SK-N-SH (cell line): Measurements from ENCODE around the gene GSTM1. TPM values are rescaled to one million over a fixed set of nuclear protein-coding genes. Genes with fewer than 3 reads are reported as not detected.

Experiments
- CTCF ChIA-PET: fragments of 300-600, 350-600 bp; formaldehyde crosslinking; extraction: SDS; loops from one replicate; lab custom pipeline; 2021; lab: Yijun Ruan, JAX
- POLR2A ChIA-PET: fragments of 350-600 bp; sonication (Branson Sonifier 250); formaldehyde crosslinking; extraction: SDS; loops from one replicate; lab custom pipeline; 2020; ENCODE audit warnings: antibody characterized with exemption, inconsistent platforms; lab: Yijun Ruan, JAX
- DNase-seq: peaks from one replicate; pipeline ENCODE4 v3.0.0; 2012
- H2AFZ ChIP-seq: fragments of 200-600 bp; sonication (generic); 2 replicates; pipeline ENCODE4 v1.8.1; 2016; ENCODE audit warnings: antibody characterized with exemption, mild to moderate bottlenecking, low read depth
- H3F3A ChIP-seq: fragments of 200-600 bp; sonication (generic); replicated peaks from 2 replicates; pipeline ENCODE3; 2016; ENCODE audit warnings: antibody characterized with exemption, mild to moderate bottlenecking; ENCODE audit not compliant: insufficient read depth
- H3K27ac ChIP-seq, 2 experiments: fragments of 200-500 bp in 1 of 2; fragments of 200-600 bp in 1 of 2; sonication (Bioruptor generic) in 1 of 2; sonication (generic), shearing (Covaris generic) in 1 of 2; 2 replicates each; pipeline versions ENCODE4 v1.5.1 to v1.6.1; 2014 to 2016; ENCODE audit warnings: low read depth in 2 of 2, inconsistent platforms in 1 of 2, low read length in 1 of 2, mild to moderate bottlenecking in 1 of 2, mixed read lengths in 1 of 2
- H3K27me3 ChIP-seq: fragments of 200-600 bp; sonication (generic), shearing (Covaris generic); 2 replicates; pipeline ENCODE4 v1.6.1; 2016; ENCODE audit warnings: mixed run types; ENCODE audit not compliant: insufficient read depth
- H3K36me3 ChIP-seq, 2 experiments: fragments of 200-500 bp in 1 of 2; fragments of 200-600 bp in 1 of 2; sonication (Bioruptor generic) in 1 of 2; sonication (generic) in 1 of 2; replicated peaks in 1 of 2; 2 replicates each; pipeline versions ENCODE3 to v1.5.1; 2014 to 2016; ENCODE audit warnings: low read length in 1 of 2, mild to moderate bottlenecking in 1 of 2; ENCODE audit not compliant: insufficient read depth in 2 of 2, control insufficient read depth in 1 of 2
- H3K4me1 ChIP-seq, 2 experiments: fragments of 200-500 bp in 1 of 2; fragments of 200-600 bp in 1 of 2; sonication (Bioruptor generic) in 1 of 2; sonication (generic), shearing (Covaris generic) in 1 of 2; 2 replicates each; pipeline versions ENCODE4 v1.5.1 to v1.6.1; 2014 to 2016; ENCODE audit warnings: low read depth in 1 of 2, low read length in 1 of 2, mixed run types in 1 of 2; ENCODE audit not compliant: insufficient read depth in 2 of 2, control insufficient read depth in 1 of 2
- H3K4me2 ChIP-seq: fragments of 200-600 bp; sonication (generic), shearing (Covaris generic); 2 replicates; pipeline ENCODE4 v1.6.1; 2017; ENCODE audit warnings: mixed run types
- H3K4me3 ChIP-seq, 2 experiments: fragments of 200-500 bp in 1 of 2; fragments of 200-600 bp in 1 of 2; sonication (Bioruptor generic) in 1 of 2; sonication (generic), shearing (Covaris generic) in 1 of 2; 2 replicates each; pipeline versions ENCODE4 v1.5.1 to v1.8.1; 2014 to 2016; ENCODE audit warnings: low read depth in 2 of 2, inconsistent platforms in 1 of 2, low read length in 1 of 2, mild to moderate bottlenecking in 1 of 2, mixed read lengths in 1 of 2, moderate library complexity in 1 of 2
- H3K79me2 ChIP-seq: fragments of 200-600 bp; sonication (generic); 2 replicates; pipeline ENCODE4 v1.8.1; 2017; ENCODE audit warnings: mild to moderate bottlenecking; ENCODE audit not compliant: insufficient read depth
- H3K9ac ChIP-seq: fragments of 200-600 bp; sonication (generic); 2 replicates; pipeline ENCODE4 v1.6.1; 2017; ENCODE audit warnings: mixed run types
- H3K9me2 ChIP-seq: fragments of 200-600 bp; sonication (generic); 2 replicates; pipeline ENCODE4 v1.6.1; 2017; ENCODE audit warnings: mixed run types
- H3K9me3 ChIP-seq: fragments of 200-600 bp; sonication (generic); 2 replicates; pipeline ENCODE4 v1.6.1; 2017; ENCODE audit warnings: mixed run types, mild to moderate bottlenecking, moderate library complexity
- H4K20me1 ChIP-seq: fragments of 200-600 bp; sonication (generic); 2 replicates; pipeline ENCODE4 v1.6.1; 2017; ENCODE audit warnings: mild to moderate bottlenecking, mixed run types; ENCODE audit not compliant: insufficient read depth
- CHD2 ChIP-seq: fragments of 150-350 bp; IDR thresholded peaks from 2 replicates; pipeline ENCODE4 v1.6.1; 2018; ENCODE audit warnings: low read length; ENCODE audit not compliant: partially characterized antibody
- EP300 ChIP-seq, 2 experiments: IDR thresholded peaks; 2 replicates each; pipeline versions ENCODE4 v1.4.0 to v1.6.1; 2012; ENCODE audit warnings: borderline replicate concordance in 1 of 2, low read depth in 1 of 2, low read length in 1 of 2
- FOXJ3 ChIP-seq: sonication (generic); formaldehyde crosslinking; IDR thresholded peaks from 2 replicates; pipeline ENCODE4 v1.5.1; 2020; ENCODE audit warnings: mild to moderate bottlenecking, missing genetic modification reagents
- FOXM1 ChIP-seq: IDR thresholded peaks from 2 replicates; pipeline ENCODE4 v1.4.0; 2012; ENCODE audit warnings: low read depth, mild to moderate bottlenecking
- GATA2 ChIP-seq: sonication (generic); formaldehyde crosslinking; IDR thresholded peaks from 2 replicates; pipeline ENCODE4 v1.5.0; 2020; ENCODE audit warnings: mild to moderate bottlenecking, missing genetic modification reagents
- JUND ChIP-seq: IDR thresholded peaks from 2 replicates; pipeline ENCODE4 v1.4.0; 2012
- MEF2A ChIP-seq: IDR thresholded peaks from 2 replicates; pipeline ENCODE4 v1.4.0; 2012; ENCODE audit warnings: low read depth, borderline replicate concordance
- MXI1 ChIP-seq: IDR thresholded peaks from 2 replicates; pipeline ENCODE4 v1.6.1; 2012; ENCODE audit warnings: mild to moderate bottlenecking, low read depth, low read length, improper control_type of control experiment
- NFIC ChIP-seq: IDR thresholded peaks from 2 replicates; pipeline ENCODE4 v1.4.0; 2012; ENCODE audit warnings: borderline replicate concordance
- SIN3A ChIP-seq: IDR thresholded peaks from 2 replicates; pipeline ENCODE4 v1.6.1; 2012; ENCODE audit warnings: low read depth, mild to moderate bottlenecking, low read length, moderate library complexity, borderline replicate concordance
- SMC3 ChIP-seq: IDR thresholded peaks from 2 replicates; pipeline ENCODE4 v1.6.1; 2012; ENCODE audit warnings: low read depth, low read length, improper control_type of control experiment
- TCF12 ChIP-seq: IDR thresholded peaks from 2 replicates; pipeline ENCODE4 v1.4.0; 2012
- TEAD4 ChIP-seq: IDR thresholded peaks from 2 replicates; pipeline ENCODE4 v1.4.0; 2012; ENCODE audit warnings: mild to moderate bottlenecking, borderline replicate concordance; ENCODE audit not compliant: insufficient read depth
- WGBS: methylation state at CpG from one replicate; pipeline ENCODE4 v1.1.6; 2017; ENCODE audit warnings: low lambda C conversion rate; 5-methylcytosine and 5-hydroxymethylcytosine counted together
- polyA plus RNA-seq, 3 experiments: library from polyadenylated mRNA; depleted of rRNA; stranded (reverse); fragments of >200 nt; gene quantifications; 2 replicates each; pipeline ENCODE4 v1.2.3, GENCODE V29; 2012
- TF ChIP-seq, protein P1 (sequence below): IDR thresholded peaks from 2 replicates; pipeline ENCODE4 v1.4.0; 2012; ENCODE audit warnings: low read depth, borderline replicate concordance
- TF ChIP-seq, protein P2 (sequence below): fragments of 150-350 bp; IDR thresholded peaks from 2 replicates; pipeline ENCODE4 v1.6.1; 2017; ENCODE audit warnings: antibody characterized with exemption, low read length, low read depth, borderline replicate concordance
- TF ChIP-seq, protein P3 (sequence below): fragments of 200-600 bp; sonication (generic); IDR thresholded peaks from 2 replicates; pipeline ENCODE4 v1.6.1; 2017; ENCODE audit warnings: antibody characterized with exemption, mild to moderate bottlenecking, moderate library complexity
- TF ChIP-seq, protein P4 (sequence below): IDR thresholded peaks from 2 replicates; pipeline ENCODE4 v1.4.0; 2012; ENCODE audit warnings: low read depth

The GSTM1 gene
- polyA plus RNA-seq, 1 of the 3 experiments (the other 2 are of a cell fraction): not detected

DNA sequence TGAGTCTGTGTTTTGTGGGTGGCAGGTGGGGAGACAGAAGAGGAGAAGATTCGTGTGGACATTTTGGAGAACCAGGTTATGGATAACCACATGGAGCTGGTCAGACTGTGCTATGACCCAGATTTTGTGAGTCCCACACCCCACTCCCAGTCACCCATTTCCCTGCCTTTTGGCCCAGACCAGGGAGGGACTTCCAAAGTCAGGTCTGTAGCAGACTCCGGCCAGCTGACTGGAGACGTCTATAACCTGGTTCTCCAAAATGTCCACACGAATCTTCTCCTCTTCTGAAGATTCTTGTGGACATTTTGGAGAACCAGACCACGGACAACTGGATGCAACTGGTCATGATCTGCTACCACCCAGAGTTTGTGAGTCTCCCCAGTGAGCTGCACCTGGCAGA lies 26.0 kb downstream of the GSTM1 start:
- CTCF ChIA-PET: interaction anchor here (1.4 kb wide), 1 partner anchor 63 kb away, joined by 5 read pairs; no protein-coding TSS in a partner anchor
- Histone ChIP-seq H3K9me2 (no peaks in the 10 kb centered on the region), H3K4me2 (no peak overlapping the region), H3K4me3 (no peak overlapping the region), H4K20me1 (no peaks in the 10 kb centered on the region), H3F3A (no peaks in the 10 kb centered on the region), H3K27me3 (no peaks in the 10 kb centered on the region), H3K36me3 (no peaks in the 10 kb centered on the region), H2AFZ (no peak overlapping the region), H3K9me3 (no peaks in the 10 kb centered on the region), H3K9ac (no peak overlapping the region), H3K27ac (no peak overlapping the region)
- 60% methylated on average over 4 of the region's 5 CpGs for WGBS
- POLR2A ChIA-PET: no interaction called here
- TF ChIP-seq, protein P1, sequence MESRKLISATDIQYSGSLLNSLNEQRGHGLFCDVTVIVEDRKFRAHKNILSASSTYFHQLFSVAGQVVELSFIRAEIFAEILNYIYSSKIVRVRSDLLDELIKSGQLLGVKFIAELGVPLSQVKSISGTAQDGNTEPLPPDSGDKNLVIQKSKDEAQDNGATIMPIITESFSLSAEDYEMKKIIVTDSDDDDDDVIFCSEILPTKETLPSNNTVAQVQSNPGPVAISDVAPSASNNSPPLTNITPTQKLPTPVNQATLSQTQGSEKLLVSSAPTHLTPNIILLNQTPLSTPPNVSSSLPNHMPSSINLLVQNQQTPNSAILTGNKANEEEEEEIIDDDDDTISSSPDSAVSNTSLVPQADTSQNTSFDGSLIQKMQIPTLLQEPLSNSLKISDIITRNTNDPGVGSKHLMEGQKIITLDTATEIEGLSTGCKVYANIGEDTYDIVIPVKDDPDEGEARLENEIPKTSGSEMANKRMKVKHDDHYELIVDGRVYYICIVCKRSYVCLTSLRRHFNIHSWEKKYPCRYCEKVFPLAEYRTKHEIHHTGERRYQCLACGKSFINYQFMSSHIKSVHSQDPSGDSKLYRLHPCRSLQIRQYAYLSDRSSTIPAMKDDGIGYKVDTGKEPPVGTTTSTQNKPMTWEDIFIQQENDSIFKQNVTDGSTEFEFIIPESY: no peak
- TF ChIP-seq SIN3A: no peak
- no peak for TF ChIP-seq EP300 (IDR thresholded peaks at IDR 0.05; ENCODE audit: borderline replicate concordance in 1 of 2, low read depth in 1 of 2, low read length in 1 of 2)
- TF ChIP-seq, protein P2, sequence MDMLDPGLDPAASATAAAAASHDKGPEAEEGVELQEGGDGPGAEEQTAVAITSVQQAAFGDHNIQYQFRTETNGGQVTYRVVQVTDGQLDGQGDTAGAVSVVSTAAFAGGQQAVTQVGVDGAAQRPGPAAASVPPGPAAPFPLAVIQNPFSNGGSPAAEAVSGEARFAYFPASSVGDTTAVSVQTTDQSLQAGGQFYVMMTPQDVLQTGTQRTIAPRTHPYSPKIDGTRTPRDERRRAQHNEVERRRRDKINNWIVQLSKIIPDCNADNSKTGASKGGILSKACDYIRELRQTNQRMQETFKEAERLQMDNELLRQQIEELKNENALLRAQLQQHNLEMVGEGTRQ: no peak
- TF ChIP-seq, protein P3, sequence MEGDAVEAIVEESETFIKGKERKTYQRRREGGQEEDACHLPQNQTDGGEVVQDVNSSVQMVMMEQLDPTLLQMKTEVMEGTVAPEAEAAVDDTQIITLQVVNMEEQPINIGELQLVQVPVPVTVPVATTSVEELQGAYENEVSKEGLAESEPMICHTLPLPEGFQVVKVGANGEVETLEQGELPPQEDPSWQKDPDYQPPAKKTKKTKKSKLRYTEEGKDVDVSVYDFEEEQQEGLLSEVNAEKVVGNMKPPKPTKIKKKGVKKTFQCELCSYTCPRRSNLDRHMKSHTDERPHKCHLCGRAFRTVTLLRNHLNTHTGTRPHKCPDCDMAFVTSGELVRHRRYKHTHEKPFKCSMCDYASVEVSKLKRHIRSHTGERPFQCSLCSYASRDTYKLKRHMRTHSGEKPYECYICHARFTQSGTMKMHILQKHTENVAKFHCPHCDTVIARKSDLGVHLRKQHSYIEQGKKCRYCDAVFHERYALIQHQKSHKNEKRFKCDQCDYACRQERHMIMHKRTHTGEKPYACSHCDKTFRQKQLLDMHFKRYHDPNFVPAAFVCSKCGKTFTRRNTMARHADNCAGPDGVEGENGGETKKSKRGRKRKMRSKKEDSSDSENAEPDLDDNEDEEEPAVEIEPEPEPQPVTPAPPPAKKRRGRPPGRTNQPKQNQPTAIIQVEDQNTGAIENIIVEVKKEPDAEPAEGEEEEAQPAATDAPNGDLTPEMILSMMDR: no peak
- no peak for TF ChIP-seq NFIC
- TF ChIP-seq SMC3: no peak
- no peak for TF ChIP-seq MEF2A
- TF ChIP-seq CHD2: no peak
- no peak for TF ChIP-seq TCF12
- TF ChIP-seq, protein P4, sequence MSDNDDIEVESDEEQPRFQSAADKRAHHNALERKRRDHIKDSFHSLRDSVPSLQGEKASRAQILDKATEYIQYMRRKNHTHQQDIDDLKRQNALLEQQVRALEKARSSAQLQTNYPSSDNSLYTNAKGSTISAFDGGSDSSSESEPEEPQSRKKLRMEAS: no peak
- TF ChIP-seq TEAD4: no peak
- no peak for TF ChIP-seq JUND
- TF ChIP-seq FOXM1: no peak
- no peak for TF ChIP-seq MXI1
- TF ChIP-seq GATA2 (CRISPR knock-in tag): no peak
- TF ChIP-seq FOXJ3 (CRISPR knock-in tag): no peak
- TF ChIP-seq, all 33 proteins: peak for 0
- H3K4me1 ChIP-seq: no peaks in the 10 kb centered on the region
- DNase-seq: peak; percentile 3
- no peaks in the 10 kb centered on the region for H3K79me2 ChIP-seq
